Fibroblast of the aortic adventitia (primary cell): ENCODE measurements around the gene SEMG2. TPM values are rescaled to one million over a fixed set of nuclear protein-coding genes. Genes with fewer than 3 reads are reported as not detected.

Experiments used
- total RNA-seq: library from RNA; depleted of rRNA; stranded (reverse); fragments of >200 nt; gene quantifications from 2 replicates; pipeline ENCODE4 v1.2.3, GENCODE V29; 2012; ENCODE audit warnings: low replicate concordance

Gene SEMG2
- total RNA-seq, 1 donor = not detected

Other genes starting within 250 kb of the SEMG2 start
- gene KCNS1, start 120.2 kb upstream of the SEMG2 start, total RNA-seq = 0.18 TPM in 1 of 2 replicates, not detected in the other
- gene WFDC5, start 106.2 kb upstream of the SEMG2 start, total RNA-seq = not detected in 2 replicates
- gene WFDC12, start 96.9 kb upstream of the SEMG2 start, total RNA-seq = not detected in 2 replicates
- not detected in 2 replicates for gene PI3, start 46.5 kb upstream of the SEMG2 start, total RNA-seq
- not detected in 2 replicates for gene SEMG1, start 14.3 kb upstream of the SEMG2 start, total RNA-seq
- gene SLPI, start 33.2 kb downstream of the SEMG2 start, total RNA-seq = 0.63 and 12.9 TPM in 2 replicates
- not detected in 2 replicates for gene RBPJL, start 85.5 kb downstream of the SEMG2 start, total RNA-seq
- not detected in 2 replicates for gene MATN4, start 86.9 kb downstream of the SEMG2 start, total RNA-seq
- 91.1 and 150 TPM in 2 replicates for gene SDC4, start 127.1 kb downstream of the SEMG2 start, total RNA-seq
- 27.9 and 29.4 TPM in 2 replicates for gene SYS1, start 141.8 kb downstream of the SEMG2 start, total RNA-seq
- 0.09 TPM in 1 of 2 replicates, not detected in the other for gene TP53TG5, start 157.0 kb downstream of the SEMG2 start, total RNA-seq
- gene DBNDD2, start 186.9 kb downstream of the SEMG2 start, total RNA-seq = 1.3 and 4.6 TPM in 2 replicates
- 19.9 and 67.4 TPM in 2 replicates for gene PIGT, start 194.8 kb downstream of the SEMG2 start, total RNA-seq
- not detected in 2 replicates for gene WFDC2, start 248.4 kb downstream of the SEMG2 start, total RNA-seq